Measurements from ENCODE around the gene MDFI. TPM values are rescaled to one million over a fixed set of nuclear protein-coding genes. Genes with fewer than 3 reads are reported as not detected.

Gene MDFI
- total and polyA plus RNA-seq, 9 of the 15 experiments (the other 6 are each of a cell fraction or from before 2014, with no cell fraction given): not detected

- H3K9me3 ChIP-seq (replicated peaks; ENCODE audit: control insufficient read depth, insufficient read depth, low read depth, low read length): peaks cover 4% of the 10 kb centered on the region
- ATAC-seq (no peak), FAIRE-seq (peak; percentile 23), DNase-seq (ENCODE audit: extremely low read depth in 1 of 4, low spot score in 3 of 4) (no peak)
- no peak overlapping the region for H3K27ac ChIP-seq (ENCODE audit: extremely low read depth, low read depth, low read length)
- BruUV-seq (replicated peaks): no TSS peak
- H4K20me1 ChIP-seq (replicated peaks; ENCODE audit: control insufficient read depth, insufficient read depth, low read length): no peaks in the 10 kb centered on the region
- ChIA-PET POLR2A (interaction anchor here (0.8 kb wide), 1 partner anchor 10 kb away, joined by 4 read pairs; no protein-coding TSS in a partner anchor), CTCF (ENCODE audit: low intra/inter-chr PET ratio) (no interaction called here)
- H3K79me2 ChIP-seq (ENCODE audit: control insufficient read depth, insufficient read depth, low read length): no peaks in the 10 kb centered on the region
- peaks cover 33 to 40% of the 10 kb centered on the region in 2 experiments for H3K27me3 ChIP-seq (ENCODE audit: control insufficient read depth in 2 of 2, insufficient read depth in 2 of 2, low read length in 2 of 2)
- no peak overlapping the region for H3K4me2 ChIP-seq (ENCODE audit: insufficient read depth, low read length)
- intact Hi-C loops (cut with micrococcal nuclease) (loop anchor here (5.0 kb wide), 1 partner anchor 633 kb away; no protein-coding TSS in a partner anchor), in situ Hi-C loops (cut with MboI) (no loop called here)
- 0% methylated on average over 7 of the region's 7 CpGs for WGBS (ENCODE audit: insufficient coverage, low coverage, missing lambda C conversion rate)
- no peaks in the 10 kb centered on the region for H3K36me3 ChIP-seq (ENCODE audit: control insufficient read depth, insufficient read depth, low read length)
- no peaks in the 10 kb centered on the region for H3K4me1 ChIP-seq (replicated peaks in 1 of 2; ENCODE audit: control insufficient read depth in 2 of 2, insufficient read depth in 2 of 2, low read length in 2 of 2)
- no peak overlapping the region for H2AFZ ChIP-seq (ENCODE audit: low read depth, low read length)
- H3K9ac ChIP-seq (ENCODE audit: insufficient read depth in 1 of 2, low read depth in 2 of 2, low read length in 2 of 2): no peak overlapping the region
- TF ChIP-seq SMARCA4 (IDR thresholded peaks at IDR 0.05) (no peak), SNRNP70 (optimal IDR thresholded peaks at IDR 0.05; ENCODE audit: low read depth, low read length) (no peak), E2F8 (IDR thresholded peaks at IDR 0.05; ENCODE audit: low read depth, partially characterized antibody) (no peak)
- no peak overlapping the region for H3K4me3 ChIP-seq
- no peaks in the 10 kb centered on the region for H3K9me1 ChIP-seq (ENCODE audit: control insufficient read depth, insufficient read depth, low read length)
Observed at GRCh38 chr6:41615311-41615710, 23.0 kb upstream of the MDFI start.
